Panc1 (cell line): ENCODE results near the gene UBXN11.

Experiments used
- CTCF ChIP-seq: fragments of 450-650 bp; IDR thresholded peaks from 2 replicates; pipeline ENCODE4 v1.5.1; 2017; ENCODE audit warnings: mild to moderate bottlenecking
- POLR2AphosphoS5 ChIP-seq: IDR thresholded peaks from 2 replicates; pipeline ENCODE4 v1.6.1; 2012; ENCODE audit warnings: mild to moderate bottlenecking, low read depth, low read length, moderate library complexity

- TF ChIP-seq POLR2AphosphoS5 (no peak), CTCF (no peak)
Observed at GRCh38 chr1:26327956-26328362, 21.5 kb upstream of the UBXN11 start.
